ENCODE results near the gene AGAP2.

DNA sequence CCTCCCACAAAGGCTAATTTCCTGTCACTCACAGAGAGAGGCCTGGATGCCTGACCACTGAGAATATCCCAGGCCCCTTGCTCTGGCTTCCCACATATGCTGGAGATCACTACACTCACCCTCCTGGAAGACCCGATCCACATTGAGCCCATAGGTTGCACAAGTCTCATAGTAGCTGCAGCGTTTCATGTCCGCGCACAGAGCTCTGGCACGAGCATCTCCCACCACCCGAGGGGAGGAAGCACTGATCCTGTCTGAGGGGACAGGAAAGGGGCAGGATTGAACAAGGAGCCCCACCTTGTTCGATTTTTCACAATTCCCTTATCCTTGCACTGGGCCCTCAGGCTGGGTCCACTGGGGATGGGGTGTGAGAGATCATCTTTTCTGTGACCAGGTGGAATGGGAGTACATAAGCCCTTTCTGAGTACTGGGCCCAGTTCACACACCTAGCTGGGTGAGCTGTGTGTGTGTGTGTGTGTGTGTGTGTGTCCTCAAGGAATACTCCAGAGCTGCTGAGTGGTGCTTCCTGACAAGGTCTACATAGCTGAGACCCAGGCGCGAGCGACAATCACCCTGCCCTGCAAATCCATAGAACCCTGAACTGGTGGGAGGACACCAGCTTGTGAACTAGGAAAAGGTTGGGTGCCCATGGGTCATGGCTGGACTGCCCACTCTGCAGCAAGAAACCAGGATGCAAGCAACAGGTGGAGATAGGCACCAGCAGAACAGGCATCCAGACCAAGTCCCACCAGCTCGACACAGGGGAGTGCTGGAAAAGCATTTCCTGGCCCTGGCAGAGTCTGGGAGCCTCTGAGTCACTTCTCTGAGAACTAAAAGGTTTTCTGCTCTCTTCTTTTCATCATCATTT lies 5.6 kb downstream of the AGAP2 start:
- no peak for TF ChIP-seq POLR2AphosphoS5 (IDR thresholded peaks at IDR 0.05; ENCODE audit: borderline replicate concordance, low read depth, low read length)
- TF ChIP-seq EZH2 (IDR thresholded peaks at IDR 0.05), result no peak
